ENCODE results near the gene ARHGAP25.

- TF ChIP-seq CTCF (IDR thresholded peaks at IDR 0.05) = no peak
- TF ChIP-seq POLR2A (IDR thresholded peaks at IDR 0.05) = no peak
Measured at GRCh38 chr2:68732036-68732932, 2.3 kb upstream of the ARHGAP25 start.

Data from thyroid gland (tissue), 4 donors.